Aorta (tissue), 5 donors: ENCODE data around the gene EFCAB6. TPM values are rescaled to one million over a fixed set of nuclear protein-coding genes. Genes with fewer than 3 reads are reported as not detected.

Experiments used
- ATAC-seq: fragments of 200-7000 bp; cut with Tn5 transposase; one replicate; pipeline ENCODE4 v1.9.1; 2022; ENCODE audit warnings: moderate library complexity; ENCODE audit not compliant: low FRiP score
- DNase-seq, 2 donors: peaks; one replicate each; pipeline ENCODE4 v3.0.0-alpha.2; 2020
- H3K27ac ChIP-seq, 2 donors: one replicate each; pipeline ENCODE4 v1.5.1; 2013; ENCODE audit warnings: low read length in 2 of 2, mild to moderate bottlenecking in 2 of 2, moderate library complexity in 2 of 2, control low read depth in 1 of 2, inconsistent platforms in 1 of 2, low read depth in 1 of 2
- H3K27me3 ChIP-seq, 2 donors: one replicate each; pipeline ENCODE4 v1.6.1; 2013; ENCODE audit warnings: control low read depth in 1 of 2, low read length in 1 of 2, mild to moderate bottlenecking in 1 of 2, moderate library complexity in 1 of 2; ENCODE audit not compliant: insufficient read depth in 2 of 2, control insufficient read depth in 1 of 2
- H3K36me3 ChIP-seq, 2 donors: one replicate each; pipeline ENCODE4 v1.6.1; 2013; ENCODE audit warnings: control low read depth in 1 of 2, low read length in 1 of 2, mild to moderate bottlenecking in 1 of 2; ENCODE audit not compliant: insufficient read depth in 2 of 2, control insufficient read depth in 1 of 2
- H3K4me1 ChIP-seq, 2 donors: one replicate each; pipeline ENCODE4 v1.6.1; 2013; ENCODE audit warnings: low read length in 2 of 2, control low read depth in 1 of 2, mild to moderate bottlenecking in 1 of 2, moderate library complexity in 1 of 2; ENCODE audit not compliant: insufficient read depth in 2 of 2, control insufficient read depth in 1 of 2
- H3K4me3 ChIP-seq, 2 donors: one replicate each; pipeline ENCODE4 v1.5.1; 2013; ENCODE audit warnings: low read length in 2 of 2, control low read depth in 1 of 2, mild to moderate bottlenecking in 1 of 2
- H3K9me3 ChIP-seq: one replicate; pipeline ENCODE4 v1.6.1; 2013; ENCODE audit warnings: mild to moderate bottlenecking, low read length; ENCODE audit not compliant: control insufficient read depth
- WGBS, 2 donors: extraction: QIAGEN DNeasy Blood & Tissue Kit; methylation state at CpG; one replicate each; pipeline ENCODE4 v1.1.7; 2013; 5-methylcytosine and 5-hydroxymethylcytosine counted together
- intact Hi-C, 2 donors: fragments of 100-400 bp; cut with DNase I; formaldehyde crosslinking; loops; one replicate each; pipeline versions ENCODE4 v1.14.2 to v1.15.0; 2022
- polyA plus RNA-seq, 2 donors: library from polyadenylated mRNA; stranded (reverse); fragments of 200-250 nt; gene quantifications; one replicate each; pipeline ENCODE4 v1.2.3, GENCODE V29; 2013
- total RNA-seq, 2 donors: library from RNA; stranded (reverse); fragmentation: NEBNext Ultra II Directional; extraction: Animal tissue kit (Norgen Biotek cat#: 25700); gene quantifications; one replicate each; pipeline ENCODE4 v1.2.1, GENCODE V29; 2021
- donor health status: healthy with polysubstance abuse.
- donor health status: Bipolar disorder and iron deficiency.
- donor health status: DM: no; HTN: no; CAD: no.
- donor health status: DM: no; HTN: no; CAD: no.
- donor health status: DM: yes; HTN: yes; CAD: no.

Gene EFCAB6
- total and polyA plus RNA-seq, 4 donors, result 0.88 to 2.6 (median 1.8) TPM

- Histone ChIP-seq H3K27ac (no peak overlapping the region), H3K9me3 (peaks cover 5% of the 10 kb centered on the region), H3K36me3 (no peaks in the 10 kb centered on the region), H3K4me3 (no peak overlapping the region), H3K4me1 (no peaks in the 10 kb centered on the region), H3K27me3 (no peaks in the 10 kb centered on the region)
- no peak for ATAC-seq
- peak in 1 of 2 donors; percentile 73 for DNase-seq
- WGBS, 2 donors, result 83 to 84% methylated on average over 31 of the region's 31 CpGs
- intact Hi-C loops, result no loop called here
These were observed 272.3 kb downstream of the EFCAB6 start for GRCh38 chr22:43539572-43540528.

GRCh38 chr22:43537019-43537585, 275.0 kb downstream of the EFCAB6 start:
- H3K9me3 ChIP-seq, result peaks cover 5% of the 10 kb centered on the region
- H3K36me3 ChIP-seq, result no peaks in the 10 kb centered on the region
- no peak for ATAC-seq
- no peak overlapping the region for H3K4me3 ChIP-seq
- peak in 1 of 2 donors; percentile 49 for DNase-seq
- intact Hi-C loops, result no loop called here
- WGBS, 2 donors, result 87 to 88% methylated on average over 14 of the region's 14 CpGs
- H3K27ac ChIP-seq, result no peak overlapping the region
- H3K27me3 ChIP-seq, result no peaks in the 10 kb centered on the region
- H3K4me1 ChIP-seq, result no peaks in the 10 kb centered on the region

GRCh38 chr22:43535741-43536140, 276.4 kb downstream of the EFCAB6 start:
- no peak for ATAC-seq
- intact Hi-C loops, result no loop called here
- DNase-seq, result peak in 1 of 2 donors; percentile 35
- Histone ChIP-seq H3K4me1 (no peaks in the 10 kb centered on the region), H3K27me3 (no peaks in the 10 kb centered on the region), H3K4me3 (no peak overlapping the region), H3K27ac (no peak overlapping the region), H3K36me3 (no peaks in the 10 kb centered on the region), H3K9me3 (peaks cover 5% of the 10 kb centered on the region)
- WGBS, 2 donors, result 69 to 71% methylated on average over 5 of the region's 5 CpGs

- intact Hi-C loops, result no loop called here
- peaks cover 5% of the 10 kb centered on the region for H3K9me3 ChIP-seq
- WGBS, 2 donors, result 80 to 84% methylated on average over 7 of the region's 7 CpGs
- ATAC-seq, result no peak
- H3K4me1 ChIP-seq, result no peaks in the 10 kb centered on the region
- no peaks in the 10 kb centered on the region for H3K36me3 ChIP-seq
- no peaks in the 10 kb centered on the region for H3K27me3 ChIP-seq
- H3K27ac ChIP-seq, result no peak overlapping the region
- no peak overlapping the region for H3K4me3 ChIP-seq
- DNase-seq, result peak in 1 of 2 donors; percentile 51
These were observed 276.8 kb downstream of the EFCAB6 start for GRCh38 chr22:43535336-43535735.

- H3K27me3 ChIP-seq, result no peaks in the 10 kb centered on the region
- no peaks in the 10 kb centered on the region for H3K4me1 ChIP-seq
- no peaks in the 10 kb centered on the region for H3K36me3 ChIP-seq
- intact Hi-C loops, result no loop called here
- H3K27ac ChIP-seq, result no peak overlapping the region
- DNase-seq (peak in 1 of 2 donors; percentile 61), ATAC-seq (no peak)
- H3K4me3 ChIP-seq, result no peak overlapping the region
- WGBS, 2 donors, result 74 to 83% methylated on average over 6 of the region's 6 CpGs
- peaks cover 5% of the 10 kb centered on the region for H3K9me3 ChIP-seq
These were observed 277.2 kb downstream of the EFCAB6 start for GRCh38 chr22:43534916-43535315.

GRCh38 chr22:43533656-43534428, 278.3 kb downstream of the EFCAB6 start:
- no peak overlapping the region for H3K4me3 ChIP-seq
- DNase-seq (peak in 1 of 2 donors; percentile 39), ATAC-seq (no peak)
- H3K4me1 ChIP-seq, result no peaks in the 10 kb centered on the region
- peaks cover 5% of the 10 kb centered on the region for H3K9me3 ChIP-seq
- WGBS, 2 donors, result 88 to 89% methylated on average over 10 of the region's 10 CpGs
- H3K27ac ChIP-seq, result no peak overlapping the region
- intact Hi-C loops, result no loop called here
- H3K36me3 ChIP-seq, result no peaks in the 10 kb centered on the region
- no peaks in the 10 kb centered on the region for H3K27me3 ChIP-seq

GRCh38 chr22:43533156-43533530, 279.0 kb downstream of the EFCAB6 start:
- no peak for ATAC-seq
- no peaks in the 10 kb centered on the region for H3K36me3 ChIP-seq
- DNase-seq, result no peak

GRCh38 chr22:43532301-43533155, 279.6 kb downstream of the EFCAB6 start:
- ATAC-seq, result no peak
- Histone ChIP-seq H3K4me1 (no peaks in the 10 kb centered on the region), H3K36me3 (no peaks in the 10 kb centered on the region), H3K27ac (no peak overlapping the region), H3K27me3 (no peaks in the 10 kb centered on the region), H3K9me3 (peaks cover 5% of the 10 kb centered on the region), H3K4me3 (no peak overlapping the region)
- intact Hi-C loops, result no loop called here
- DNase-seq, result no peak
- 82 to 85% methylated on average over 17 of the region's 17 CpGs for WGBS, 2 donors

More at GRCh38 chr22:43533156-43533530, 279.0 kb downstream of the EFCAB6 start:
- Histone ChIP-seq H3K27me3 (no peaks in the 10 kb centered on the region), H3K27ac (no peak overlapping the region), H3K4me3 (no peak overlapping the region), H3K4me1 (no peaks in the 10 kb centered on the region), H3K9me3 (peaks cover 5% of the 10 kb centered on the region)
- WGBS, 2 donors, result 81% methylated on average over 3 of the region's 3 CpGs
- intact Hi-C loops, result no loop called here
